Mesendoderm (in vitro differentiated cells): ENCODE data around the gene WTAP.

Experiments
- DNase-seq: peaks from one replicate; pipeline ENCODE4 v3.0.0; 2013
- H2AK5ac ChIP-seq: 2 replicates; pipeline ENCODE4 v1.6.1; 2013; ENCODE audit warnings: low read length, inconsistent platforms
- H2BK120ac ChIP-seq: 2 replicates; pipeline ENCODE4 v1.6.1; 2013; ENCODE audit warnings: low read depth, mild to moderate bottlenecking, low read length, moderate library complexity, mixed read lengths
- H2BK15ac ChIP-seq: replicated peaks from 2 replicates; pipeline ENCODE4 v1.6.1; 2013; ENCODE audit warnings: low read depth, mild to moderate bottlenecking, moderate library complexity
- H2BK5ac ChIP-seq: 2 replicates; pipeline ENCODE4 v1.6.1; 2013; ENCODE audit warnings: low read length, inconsistent platforms
- H3K18ac ChIP-seq: 2 replicates; pipeline ENCODE4 v1.6.1; 2013; ENCODE audit warnings: mild to moderate bottlenecking, low read length, mixed read lengths
- H3K23ac ChIP-seq: one replicate; pipeline ENCODE4 v1.6.1; 2013; ENCODE audit warnings: low read length
- H3K27ac ChIP-seq: 2 replicates; pipeline ENCODE4 v1.5.1; 2013; ENCODE audit warnings: low read depth, mild to moderate bottlenecking, inconsistent platforms, low read length, moderate library complexity
- H3K27me3 ChIP-seq: 2 replicates; pipeline ENCODE4 v1.6.1; 2013; ENCODE audit warnings: low read length, control low read depth, mild to moderate bottlenecking, inconsistent platforms; ENCODE audit not compliant: insufficient read depth, poor library complexity
- H3K36me3 ChIP-seq: 2 replicates; pipeline ENCODE4 v1.6.1; 2013; ENCODE audit warnings: low read length, inconsistent platforms; ENCODE audit not compliant: control insufficient read depth, insufficient read depth
- H3K4ac ChIP-seq: one replicate; pipeline ENCODE4 v1.6.1; 2013; ENCODE audit warnings: low read depth, mild to moderate bottlenecking, low read length, moderate library complexity
- H3K4me1 ChIP-seq: 2 replicates; pipeline ENCODE4 v1.6.1; 2013; ENCODE audit warnings: low read depth, low read length, inconsistent platforms; ENCODE audit not compliant: control insufficient read depth
- H3K4me2 ChIP-seq: 2 replicates; pipeline ENCODE4 v1.6.1; 2013; ENCODE audit warnings: low read length
- H3K4me3 ChIP-seq: 2 replicates; pipeline ENCODE4 v1.5.1; 2013; ENCODE audit warnings: mild to moderate bottlenecking, low read length
- H3K56ac ChIP-seq: one replicate; pipeline ENCODE4 v1.6.1; 2013; ENCODE audit warnings: low read length
- H3K79me1 ChIP-seq: 2 replicates; pipeline ENCODE4 v1.6.1; 2013; ENCODE audit warnings: low read length, inconsistent platforms
- H3K79me2 ChIP-seq: 2 replicates; pipeline ENCODE4 v1.6.1; 2013; ENCODE audit warnings: mild to moderate bottlenecking, low read length; ENCODE audit not compliant: control insufficient read depth, insufficient read depth
- H3K9ac ChIP-seq: 2 replicates; pipeline ENCODE4 v1.6.1; 2013; ENCODE audit warnings: low read length, inconsistent platforms
- H4K5ac ChIP-seq: one replicate; pipeline ENCODE4 v1.6.1; 2013; ENCODE audit warnings: low read length
- H4K8ac ChIP-seq: one replicate; pipeline ENCODE4 v1.6.1; 2013; ENCODE audit warnings: low read depth, mild to moderate bottlenecking, control low read depth, low read length, moderate library complexity
- WGBS: extraction: QIAGEN DNeasy Blood & Tissue Kit; methylation state at CpG from one replicate; pipeline ENCODE4 v1.1.7; 2013; ENCODE audit warnings: low lambda C conversion rate, missing lambda C conversion rate; ENCODE audit not compliant: insufficient coverage; ENCODE audit errors: extremely low coverage; 5-methylcytosine and 5-hydroxymethylcytosine counted together

Gene WTAP

GRCh38 chr6:159761873-159762680 is 34.8 kb downstream of the WTAP start, which contains the start of gene ACAT2:
Gene ACAT2 (plus strand): TSS chr6:159762045. CDS start chr6:159762088, 43 bp downstream.
- Histone ChIP-seq H3K4ac (peak within 1 kb of the TSS; percentile 41), H3K18ac (peak within 1 kb of the TSS; percentile 61), H3K4me3 (peak within 1 kb of the TSS; percentile 82), H4K8ac (peak within 1 kb of the TSS; percentile 94), H3K56ac (peak within 1 kb of the TSS; percentile 99), H3K9ac (peak within 1 kb of the TSS; percentile 97), H3K4me2 (peak within 1 kb of the TSS; percentile 96), H3K36me3 (peaks cover 7% of the 10 kb centered on the region), H3K79me1 (peaks cover 14% of the 10 kb centered on the region), H4K5ac (no peak within 1 kb of the TSS), H3K23ac (peak within 1 kb of the TSS; percentile 89), H2BK120ac (no peak within 1 kb of the TSS), H2BK15ac (no peak within 1 kb of the TSS), H3K79me2 (peaks cover 16% of the 10 kb centered on the region), H3K27me3 (no peaks in the 10 kb centered on the region), H2BK5ac (peak within 1 kb of the TSS; percentile 97), H3K4me1 (peaks cover 9% of the 10 kb centered on the region), H3K27ac (peak within 1 kb of the TSS; percentile 99), H2AK5ac (peak within 1 kb of the TSS; percentile 91)
- peak; percentile 99 for DNase-seq
- no CpG with 5 or more reads among the region's 76 CpGs for WGBS

- H2BK5ac ChIP-seq, result peak overlapping the region; percentile 94
- H4K8ac ChIP-seq, result no peak overlapping the region
- peaks cover 17% of the 10 kb centered on the region for H3K79me2 ChIP-seq
- H3K18ac ChIP-seq, result no peak overlapping the region
- H3K4me2 ChIP-seq, result peak overlapping the region; percentile 96
- no peak overlapping the region for H4K5ac ChIP-seq
- no peaks in the 10 kb centered on the region for H3K27me3 ChIP-seq
- H3K4me1 ChIP-seq, result peaks cover 9% of the 10 kb centered on the region
- H3K27ac ChIP-seq, result peak overlapping the region; percentile 47
- DNase-seq, result peak; percentile 17
- peaks cover 13% of the 10 kb centered on the region for H3K36me3 ChIP-seq
- WGBS, result no CpG with 5 or more reads among the region's 16 CpGs
- H2AK5ac ChIP-seq, result peak overlapping the region; percentile 91
- H3K79me1 ChIP-seq, result peaks cover 18% of the 10 kb centered on the region
- peak overlapping the region; percentile 99 for H3K56ac ChIP-seq
- no peak overlapping the region for H2BK15ac ChIP-seq
- no peak overlapping the region for H2BK120ac ChIP-seq
- peak overlapping the region; percentile 20 for H3K23ac ChIP-seq
- H3K4ac ChIP-seq, result peak overlapping the region; percentile 41
- H3K9ac ChIP-seq, result peak overlapping the region; percentile 95
- H3K4me3 ChIP-seq, result peak overlapping the region; percentile 82
Measured at GRCh38 chr6:159762681-159763293, 35.5 kb downstream of the WTAP start.

DNA sequence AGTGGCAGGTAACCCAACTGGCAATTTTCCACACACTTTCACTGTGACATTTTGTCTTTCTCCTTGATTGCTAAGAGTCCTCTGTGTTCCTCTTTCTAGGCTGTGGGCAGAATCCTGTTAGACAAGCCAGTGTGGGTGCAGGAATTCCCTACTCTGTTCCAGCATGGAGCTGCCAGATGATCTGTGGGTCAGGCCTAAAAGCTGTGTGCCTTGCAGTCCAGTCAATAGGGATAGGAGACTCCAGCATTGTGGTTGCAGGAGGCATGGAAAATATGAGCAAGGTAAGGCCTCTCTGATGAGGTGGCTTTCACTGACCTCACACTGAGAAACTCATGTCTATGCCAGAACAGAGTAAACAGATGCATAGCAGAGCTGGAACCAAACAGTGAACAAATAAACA is 39.6 kb downstream of the WTAP start:
- DNase-seq, result no peak
- no peak overlapping the region for H2AK5ac ChIP-seq
- H3K23ac ChIP-seq, result no peak overlapping the region
- H3K56ac ChIP-seq, result no peak overlapping the region
- H3K36me3 ChIP-seq, result peaks cover 24% of the 10 kb centered on the region
- no peak overlapping the region for H3K9ac ChIP-seq
- peaks cover 17% of the 10 kb centered on the region for H3K79me2 ChIP-seq
- no peak overlapping the region for H2BK5ac ChIP-seq
- H4K8ac ChIP-seq, result no peak overlapping the region
- H3K27me3 ChIP-seq, result no peaks in the 10 kb centered on the region
- no peak overlapping the region for H3K4ac ChIP-seq
- peaks cover 4% of the 10 kb centered on the region for H3K4me1 ChIP-seq
- no peak overlapping the region for H2BK15ac ChIP-seq
- H4K5ac ChIP-seq, result no peak overlapping the region
- peaks cover 17% of the 10 kb centered on the region for H3K79me1 ChIP-seq
- no peak overlapping the region for H3K18ac ChIP-seq
- H3K4me3 ChIP-seq, result no peak overlapping the region
- no peak overlapping the region for H2BK120ac ChIP-seq
- H3K27ac ChIP-seq, result no peak overlapping the region
- no peak overlapping the region for H3K4me2 ChIP-seq

DNA sequence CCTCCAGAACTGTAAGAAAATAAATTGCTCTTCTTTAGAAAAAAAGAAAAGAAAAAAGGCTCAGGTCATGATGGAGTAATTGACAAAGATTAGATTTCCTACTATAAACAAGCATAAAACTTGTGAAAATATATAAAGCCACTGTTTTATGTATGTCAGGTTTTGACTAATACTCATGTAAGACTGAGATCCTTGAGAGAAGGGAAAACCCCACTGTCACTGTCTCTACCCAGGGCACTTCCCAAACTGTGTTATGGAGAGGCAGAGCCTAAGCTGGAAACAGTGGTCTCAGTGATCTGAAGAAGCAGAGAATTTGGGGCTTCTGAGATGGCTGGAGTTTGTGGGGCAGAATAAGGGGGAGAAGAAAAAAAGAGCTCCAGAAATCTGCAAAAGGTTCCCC is 42.2 kb downstream of the WTAP start:
- H3K79me1 ChIP-seq, result peaks cover 7% of the 10 kb centered on the region
- no peak overlapping the region for H4K5ac ChIP-seq
- no peak overlapping the region for H3K18ac ChIP-seq
- H3K4me3 ChIP-seq, result no peak overlapping the region
- no peak overlapping the region for H3K4ac ChIP-seq
- no peak overlapping the region for H3K27ac ChIP-seq
- peaks cover 21% of the 10 kb centered on the region for H3K36me3 ChIP-seq
- H3K4me2 ChIP-seq, result no peak overlapping the region
- H4K8ac ChIP-seq, result no peak overlapping the region
- no peak overlapping the region for H2BK15ac ChIP-seq
- DNase-seq, result no peak
- peaks cover 4% of the 10 kb centered on the region for H3K79me2 ChIP-seq
- H3K56ac ChIP-seq, result no peak overlapping the region
- no peak overlapping the region for H3K23ac ChIP-seq
- H3K9ac ChIP-seq, result no peak overlapping the region
- no peak overlapping the region for H2BK5ac ChIP-seq
- no peak overlapping the region for H2BK120ac ChIP-seq
- no peaks in the 10 kb centered on the region for H3K4me1 ChIP-seq
- H2AK5ac ChIP-seq, result no peak overlapping the region
- no peaks in the 10 kb centered on the region for H3K27me3 ChIP-seq

- peaks cover 4% of the 10 kb centered on the region for H3K79me1 ChIP-seq
- no peak overlapping the region for H3K18ac ChIP-seq
- H3K4ac ChIP-seq, result no peak overlapping the region
- no peak overlapping the region for H3K4me3 ChIP-seq
- peaks cover 23% of the 10 kb centered on the region for H3K36me3 ChIP-seq
- no peak overlapping the region for H4K5ac ChIP-seq
- H2AK5ac ChIP-seq, result no peak overlapping the region
- DNase-seq, result no peak
- no peaks in the 10 kb centered on the region for H3K79me2 ChIP-seq
- H3K4me2 ChIP-seq, result no peak overlapping the region
- H3K23ac ChIP-seq, result no peak overlapping the region
- no peak overlapping the region for H3K27ac ChIP-seq
- H3K4me1 ChIP-seq, result no peaks in the 10 kb centered on the region
- no peak overlapping the region for H3K56ac ChIP-seq
- no peaks in the 10 kb centered on the region for H3K27me3 ChIP-seq
- H2BK15ac ChIP-seq, result no peak overlapping the region
- H4K8ac ChIP-seq, result no peak overlapping the region
- no CpG with 5 or more reads among the region's 1 CpG for WGBS
- no peak overlapping the region for H2BK120ac ChIP-seq
- no peak overlapping the region for H3K9ac ChIP-seq
- no peak overlapping the region for H2BK5ac ChIP-seq
Measured at GRCh38 chr6:159772196-159772595, 44.9 kb downstream of the WTAP start.
